B cell (primary cell): ENCODE results near the gene DNAH11. TPM values are rescaled to one million over a fixed set of nuclear protein-coding genes. Genes with fewer than 3 reads are reported as not detected.
A peak's percentile ranks its signal among the peaks of the same experiment; 100 is the strongest.

Source experiments
- ATAC-seq: fragments of 200-7000 bp; cut with Tn5 transposase; one replicate; pipeline ENCODE4 v1.10.0; 2021; ENCODE audit warnings: low read depth, mild to moderate bottlenecking, moderate number of reproducible peaks, moderate library complexity
- CTCF ChIA-PET: fragments of 350-600 bp; sonication (Branson Sonifier 250); formaldehyde crosslinking; loops from one replicate; lab custom pipeline; 2021; ENCODE audit warnings: antibody characterized with exemption, inconsistent platforms; lab: Charles Lee
- POLR2A ChIA-PET: fragments of 350-600 bp; sonication (Branson Sonifier 250); formaldehyde crosslinking; loops from one replicate; lab custom pipeline; 2021; ENCODE audit warnings: antibody characterized with exemption; lab: Charles Lee
- DNase-seq: peaks from one replicate; pipeline ENCODE4 v3.0.0; 2013
- H2AFZ ChIP-seq: 2 replicates; pipeline ENCODE4 v1.6.1; 2012; ENCODE audit warnings: mild to moderate bottlenecking, low read depth, low read length; ENCODE audit not compliant: insufficient read depth, poor library complexity, severe bottlenecking
- H3K27ac ChIP-seq, 2 donors: 1 replicate in 1 of 2; 2 replicates in 1 of 2; pipeline ENCODE4 v1.5.1; 2012 to 2013; ENCODE audit warnings: low read length in 2 of 2, mild to moderate bottlenecking in 2 of 2, moderate library complexity in 1 of 2
- H3K27me3 ChIP-seq, 4 experiments: fragments of 200-600 bp in 1 of 4; sonication (generic) in 1 of 4; replicated peaks in 1 of 4; 1 replicate in 2 of 4; 2 replicates in 2 of 4; pipeline versions ENCODE4 v1.6.1 to v1.7.0; 2013 to 2016; ENCODE audit warnings: low read length in 3 of 4, mild to moderate bottlenecking in 2 of 4, mixed read lengths in 1 of 4, moderate library complexity in 1 of 4; ENCODE audit not compliant: insufficient read depth in 4 of 4, control insufficient read depth in 3 of 4; ENCODE audit errors: control extremely low read depth in 1 of 4
- H3K36me3 ChIP-seq, 2 experiments: replicated peaks in 1 of 2; 1 replicate in 1 of 2; 2 replicates in 1 of 2; pipeline versions ENCODE4 v1.6.1 to v1.7.1; 2013; ENCODE audit warnings: low read length in 1 of 2; ENCODE audit not compliant: insufficient read depth in 2 of 2, control insufficient read depth in 1 of 2; ENCODE audit errors: control extremely low read depth in 1 of 2, extremely low read depth in 1 of 2
- H3K4me1 ChIP-seq, 2 donors: fragments of 200-600 bp in 1 of 2; sonication (generic) in 1 of 2; 1 replicate in 1 of 2; 2 replicates in 1 of 2; pipeline versions ENCODE4 v1.5.1 to v1.6.1; 2013 to 2017; ENCODE audit warnings: low read length in 2 of 2; ENCODE audit not compliant: control insufficient read depth in 2 of 2, insufficient read depth in 2 of 2
- H3K4me2 ChIP-seq: replicated peaks from 2 replicates; pipeline ENCODE3; 2012; ENCODE audit warnings: mild to moderate bottlenecking, low read depth, low read length; ENCODE audit not compliant: poor library complexity, severe bottlenecking
- H3K4me3 ChIP-seq, 5 experiments: fragments of 200-600 bp in 1 of 5; sonication (generic) in 1 of 5; 1 replicate in 3 of 5; 2 replicates in 2 of 5; pipeline versions ENCODE4 v1.5.1 to v1.7.0; 2011 to 2016; ENCODE audit warnings: low read length in 4 of 5, mild to moderate bottlenecking in 4 of 5, low read depth in 2 of 5, control low read depth in 1 of 5, moderate library complexity in 1 of 5; ENCODE audit not compliant: insufficient read depth in 1 of 5; ENCODE audit errors: control extremely low read depth in 1 of 5, extremely low read depth in 1 of 5
- H3K79me2 ChIP-seq: fragments of 200-600 bp; sonication (generic); one replicate; pipeline ENCODE4 v1.6.0; 2016; ENCODE audit warnings: low read length; ENCODE audit not compliant: control insufficient read depth, insufficient read depth
- H3K9ac ChIP-seq: fragments of 200-600 bp; sonication (generic); 2 replicates; pipeline ENCODE4 v1.6.1; 2017; ENCODE audit warnings: mild to moderate bottlenecking, low read length, moderate library complexity
- H3K9me3 ChIP-seq, 3 donors: one replicate each; pipeline versions ENCODE4 v1.6.1 to v1.7.1; 2013; ENCODE audit warnings: low read length in 2 of 3; ENCODE audit not compliant: control insufficient read depth in 2 of 3, insufficient read depth in 1 of 3; ENCODE audit errors: control extremely low read depth in 1 of 3
- H4K20me1 ChIP-seq: 2 replicates; pipeline ENCODE4 v1.6.0; 2012; ENCODE audit warnings: mild to moderate bottlenecking, low read length; ENCODE audit not compliant: insufficient read depth, control insufficient read depth, poor library complexity, severe bottlenecking
- H3K27ac Mint-ChIP-seq: one replicate; pipeline ENCODE4 v1.8.0; 2021; ENCODE audit warnings: mixed read lengths
- H3K27me3 Mint-ChIP-seq: one replicate; pipeline ENCODE4 v1.8.0; 2021; ENCODE audit warnings: mixed read lengths
- H3K4me1 Mint-ChIP-seq: one replicate; pipeline ENCODE4 v1.8.0; 2021; ENCODE audit warnings: mixed read lengths
- H3K4me3 Mint-ChIP-seq: one replicate; pipeline ENCODE4 v1.8.0; 2021; ENCODE audit warnings: mixed read lengths
- H3K9me3 Mint-ChIP-seq: one replicate; pipeline ENCODE4 v1.8.0; 2022; ENCODE audit warnings: mixed read lengths; ENCODE audit not compliant: insufficient read depth
- EZH2 ChIP-seq: IDR thresholded peaks from 2 replicates; pipeline ENCODE4 v1.6.1; 2012; ENCODE audit warnings: borderline replicate concordance, low read depth, mild to moderate bottlenecking, moderate library complexity, low read length; ENCODE audit not compliant: insufficient read depth, poor library complexity, severe bottlenecking
- WGBS: methylation state at CpG from one replicate; pipeline ENCODE4 v1.1.5; 2013; ENCODE audit warnings: missing lambda C conversion rate; ENCODE audit not compliant: insufficient coverage; 5-methylcytosine and 5-hydroxymethylcytosine counted together
- intact Hi-C: fragments of 100-400 bp; cut with micrococcal nuclease; formaldehyde crosslinking; loops from one replicate; pipeline ENCODE4 v1.10.0; 2022
- polyA plus RNA-seq: library from polyadenylated mRNA; depleted of rRNA; stranded (reverse); fragments of >200 nt; gene quantifications from 2 replicates; pipeline ENCODE4 v1.2.3, GENCODE V29; 2012
- total RNA-seq, 2 donors: library from RNA; stranded (reverse); fragments of 120-200 nt in 1 of 2; gene quantifications; 1 replicate in 1 of 2; 2 replicates in 1 of 2; pipeline versions ENCODE4 v1.2.3 to v1.2.4, GENCODE V29; 2013 to 2022
- TF ChIP-seq, protein P1 (sequence below): fragments of 200-600 bp; IDR thresholded peaks from one replicate; pipeline ENCODE4 v1.8.0; 2022; ENCODE audit warnings: antibody characterized with exemption, mild to moderate bottlenecking

Gene DNAH11
- total and polyA plus RNA-seq, 2 donors (not counting 1 experiment from before 2014, with no cell fraction given), result not detected

- Mint-ChIP-seq H3K4me1 (peaks cover 85% of the 10 kb centered on the region), H3K4me3 (peak overlapping the region; percentile 39), H3K9me3 (peaks cover 6% of the 10 kb centered on the region), H3K27ac (peak overlapping the region; percentile 12), H3K27me3 (no peaks in the 10 kb centered on the region)
- peak overlapping the region in 1 of 5 experiments; percentile 44 for H3K4me3 ChIP-seq
- CTCF ChIA-PET, result no interaction called here
- DNase-seq (no peak), ATAC-seq (no peak)
- TF ChIP-seq EZH2, result no peak
- TF ChIP-seq, protein P1, sequence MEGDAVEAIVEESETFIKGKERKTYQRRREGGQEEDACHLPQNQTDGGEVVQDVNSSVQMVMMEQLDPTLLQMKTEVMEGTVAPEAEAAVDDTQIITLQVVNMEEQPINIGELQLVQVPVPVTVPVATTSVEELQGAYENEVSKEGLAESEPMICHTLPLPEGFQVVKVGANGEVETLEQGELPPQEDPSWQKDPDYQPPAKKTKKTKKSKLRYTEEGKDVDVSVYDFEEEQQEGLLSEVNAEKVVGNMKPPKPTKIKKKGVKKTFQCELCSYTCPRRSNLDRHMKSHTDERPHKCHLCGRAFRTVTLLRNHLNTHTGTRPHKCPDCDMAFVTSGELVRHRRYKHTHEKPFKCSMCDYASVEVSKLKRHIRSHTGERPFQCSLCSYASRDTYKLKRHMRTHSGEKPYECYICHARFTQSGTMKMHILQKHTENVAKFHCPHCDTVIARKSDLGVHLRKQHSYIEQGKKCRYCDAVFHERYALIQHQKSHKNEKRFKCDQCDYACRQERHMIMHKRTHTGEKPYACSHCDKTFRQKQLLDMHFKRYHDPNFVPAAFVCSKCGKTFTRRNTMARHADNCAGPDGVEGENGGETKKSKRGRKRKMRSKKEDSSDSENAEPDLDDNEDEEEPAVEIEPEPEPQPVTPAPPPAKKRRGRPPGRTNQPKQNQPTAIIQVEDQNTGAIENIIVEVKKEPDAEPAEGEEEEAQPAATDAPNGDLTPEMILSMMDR, result no peak
- intact Hi-C loops, result no loop called here
- peaks cover 15% of the 10 kb centered on the region for H4K20me1 ChIP-seq
- no peak overlapping the region for H2AFZ ChIP-seq
- H3K79me2 ChIP-seq, result peaks cover 96% of the 10 kb centered on the region
- H3K9ac ChIP-seq, result peak overlapping the region; percentile 11
- H3K4me1 ChIP-seq, result peaks cover 24 to 63% of the 10 kb centered on the region in 2 donors
- POLR2A ChIA-PET, result no interaction called here
- H3K4me2 ChIP-seq, result peak overlapping the region; percentile 51
- H3K9me3 ChIP-seq, result peaks cover 2 to 10% (median 4%) of the 10 kb centered on the region in 3 donors
- peaks cover 6 to 20% of the 10 kb centered on the region in 2 experiments for H3K36me3 ChIP-seq
- H3K27ac ChIP-seq, result peak overlapping the region in 1 of 2 donors; percentile 86
- H3K27me3 ChIP-seq, result no peaks in the 10 kb centered on the region
Observed at GRCh38 chr7:21934808-21935207, 392.0 kb downstream of the DNAH11 start.

GRCh38 chr7:21938463-21938862 lies 395.6 kb downstream of the DNAH11 start:
- H2AFZ ChIP-seq, result no peak overlapping the region
- H3K9ac ChIP-seq, result peak overlapping the region; percentile 19
- ChIA-PET CTCF (no interaction called here), POLR2A (no interaction called here)
- peak overlapping the region; percentile 74 for H3K27ac Mint-ChIP-seq
- H3K9me3 Mint-ChIP-seq, result no peaks in the 10 kb centered on the region
- H3K27me3 Mint-ChIP-seq, result no peaks in the 10 kb centered on the region
- peak overlapping the region in 1 of 5 experiments; percentile 13 for H3K4me3 ChIP-seq
- 100% methylated on average over 1 of the region's 2 CpGs for WGBS
- H3K9me3 ChIP-seq, result peaks cover 0 to 6% (median 3%) of the 10 kb centered on the region in 3 donors
- H3K4me2 ChIP-seq, result peak overlapping the region; percentile 95
- H3K27ac ChIP-seq, result peak overlapping the region; percentile 60 to 86
- peaks cover 6 to 29% of the 10 kb centered on the region in 2 experiments for H3K36me3 ChIP-seq
- H3K4me1 ChIP-seq, result peaks cover 61 to 96% of the 10 kb centered on the region in 2 donors
- DNase-seq (no peak), ATAC-seq (no peak)
- H4K20me1 ChIP-seq, result peaks cover 12% of the 10 kb centered on the region
- peaks cover 87% of the 10 kb centered on the region for H3K4me1 Mint-ChIP-seq
- peak overlapping the region; percentile 11 for H3K4me3 Mint-ChIP-seq
- intact Hi-C loops, result no loop called here
- H3K27me3 ChIP-seq, result no peaks in the 10 kb centered on the region
- no peak for TF ChIP-seq EZH2
- TF ChIP-seq, protein P1, result no peak
- peaks cover 97% of the 10 kb centered on the region for H3K79me2 ChIP-seq
